Naive thymus-derived CD4-positive, alpha-beta T cell (primary cell): ENCODE measurements around the gene GOLGA7B. TPM values are rescaled to one million over a fixed set of nuclear protein-coding genes. Genes with fewer than 3 reads are reported as not detected.

Experiments used
- ATAC-seq: fragments of 150-1000 bp; cut with Tn5 transposase; 2 replicates; pipeline ENCODE4 v1.10.0; 2021; ENCODE audit warnings: mild to moderate bottlenecking, moderate library complexity
- CTCF ChIA-PET: fragments of 350-600 bp; sonication (Branson Sonifier 250); formaldehyde crosslinking; loops from one replicate; lab custom pipeline; 2021; ENCODE audit warnings: antibody characterized with exemption; lab: Charles Lee
- POLR2A ChIA-PET: fragments of 350-600 bp; sonication (Branson Sonifier 250); formaldehyde crosslinking; loops from one replicate; lab custom pipeline; 2021; ENCODE audit warnings: antibody characterized with exemption, inconsistent platforms; lab: Charles Lee
- DNase-seq, 9 donors: peaks; one replicate each; pipeline versions ENCODE4 v3.0.0 to v3.0.0-alpha.2; 2020 to 2022; ENCODE audit warnings: mixed read lengths in 1 of 9
- H3K27ac ChIP-seq: one replicate; pipeline ENCODE4 v1.7.0; 2013; ENCODE audit warnings: mild to moderate bottlenecking, low read depth, low read length, moderate library complexity
- H3K27me3 ChIP-seq, 2 donors: one replicate each; pipeline ENCODE4 v1.7.0; 2013; ENCODE audit warnings: low read length in 2 of 2, mild to moderate bottlenecking in 2 of 2, moderate library complexity in 2 of 2; ENCODE audit not compliant: control insufficient read depth in 2 of 2, insufficient read depth in 2 of 2
- H3K36me3 ChIP-seq, 3 experiments: 1 replicate in 2 of 3; 2 replicates in 1 of 3; pipeline ENCODE4 v1.7.0; 2013; ENCODE audit warnings: low read length in 3 of 3, mild to moderate bottlenecking in 3 of 3, moderate library complexity in 1 of 3; ENCODE audit not compliant: insufficient read depth in 3 of 3, control insufficient read depth in 2 of 3
- H3K4me1 ChIP-seq, 2 donors: one replicate each; pipeline ENCODE4 v1.7.0; 2013; ENCODE audit warnings: low read length in 2 of 2, mild to moderate bottlenecking in 2 of 2, moderate library complexity in 1 of 2; ENCODE audit not compliant: control insufficient read depth in 2 of 2, insufficient read depth in 2 of 2
- H3K4me3 ChIP-seq: 2 replicates; pipeline ENCODE4 v1.7.0; 2013; ENCODE audit warnings: mild to moderate bottlenecking, low read length
- H3K9me3 ChIP-seq, 3 experiments: 1 replicate in 2 of 3; 2 replicates in 1 of 3; pipeline ENCODE4 v1.7.0; 2013; ENCODE audit warnings: low read length in 3 of 3; ENCODE audit not compliant: control insufficient read depth in 2 of 3
- H3K27ac Mint-ChIP-seq, 9 donors: one replicate each; pipeline ENCODE4 v1.8.0; 2020 to 2022; ENCODE audit warnings: mixed read lengths in 9 of 9, mild to moderate bottlenecking in 8 of 9, moderate library complexity in 5 of 9, inconsistent platforms in 2 of 9
- H3K27me3 Mint-ChIP-seq, 5 donors: one replicate each; pipeline ENCODE4 v1.8.0; 2021 to 2022; ENCODE audit warnings: mixed read lengths in 5 of 5, mild to moderate bottlenecking in 1 of 5
- H3K36me3 Mint-ChIP-seq, 5 donors: one replicate each; pipeline ENCODE4 v1.8.0; 2020 to 2022; ENCODE audit warnings: mixed read lengths in 5 of 5, mild to moderate bottlenecking in 3 of 5, inconsistent platforms in 1 of 5
- H3K4me1 Mint-ChIP-seq, 7 donors: one replicate each; pipeline ENCODE4 v1.8.0; 2020 to 2022; ENCODE audit warnings: mixed read lengths in 7 of 7, mild to moderate bottlenecking in 3 of 7, inconsistent platforms in 1 of 7
- H3K4me3 Mint-ChIP-seq, 10 donors: one replicate each; pipeline ENCODE4 v1.8.0; 2020 to 2022; ENCODE audit warnings: mild to moderate bottlenecking in 10 of 10, mixed read lengths in 10 of 10, moderate library complexity in 6 of 10, inconsistent platforms in 2 of 10
- H3K9me3 Mint-ChIP-seq, 11 donors: one replicate each; pipeline ENCODE4 v1.8.0; 2020 to 2022; ENCODE audit warnings: mixed read lengths in 11 of 11, mild to moderate bottlenecking in 4 of 11, inconsistent platforms in 1 of 11, moderate library complexity in 1 of 11
- intact Hi-C, 2 donors: fragments of 100-400 bp; cut with micrococcal nuclease; formaldehyde crosslinking; loops; one replicate each; pipeline ENCODE4 v1.15.1; 2023
- polyA plus RNA-seq, 2 donors: library from polyadenylated mRNA; unstranded; fragments of 300-500 nt; fragmentation: Illumina TruSeq; gene quantifications; one replicate each; pipeline ENCODE4 v1.2.3, GENCODE V29; 2021
- total RNA-seq, 6 experiments: library from RNA in 5 of 6; stranded (reverse) in 5 of 6; gene quantifications; 1 replicate in 5 of 6; 2 replicates in 1 of 6; pipeline ENCODE4 v1.2.3 and lab custom pipeline; 2021 to 2026

GOLGA7B gene
- total and polyA plus RNA-seq, 7 experiments from 2014 or later = 0.62 to 8.5 (median 6.4) TPM

- intact Hi-C loops = no loop called here
- H3K4me3 Mint-ChIP-seq = no peak overlapping the region
- CTCF ChIA-PET = interaction anchor here (0.7 to 4.2 kb wide), 2 partner anchors 24 to 75 kb away, joined by 3 to 85 read pairs; no protein-coding TSS in a partner anchor
- H3K4me3 ChIP-seq = no peak overlapping the region
- peaks cover 8 to 12% of the 10 kb centered on the region in 2 donors for H3K4me1 ChIP-seq
- peaks cover 0 to 17% (median 0%) of the 10 kb centered on the region in 3 experiments for H3K36me3 ChIP-seq
- H3K9me3 ChIP-seq = no peaks in the 10 kb centered on the region
- H3K27ac Mint-ChIP-seq = peak overlapping the region in 8 of 9 donors; percentile 4 to 80 (median 54)
- no peaks in the 10 kb centered on the region for H3K27me3 ChIP-seq
- H3K36me3 Mint-ChIP-seq = peaks cover 0 to 7% (median 4%) of the 10 kb centered on the region in 5 donors
- ATAC-seq (no peak), DNase-seq (no peak)
- H3K4me1 Mint-ChIP-seq = peaks cover 9 to 16% (median 13%) of the 10 kb centered on the region in 7 donors
- no peak overlapping the region for H3K27ac ChIP-seq
- peaks cover 0 to 13% (median 0%) of the 10 kb centered on the region in 5 donors for H3K27me3 Mint-ChIP-seq
- POLR2A ChIA-PET = no interaction called here
- H3K9me3 Mint-ChIP-seq = no peaks in the 10 kb centered on the region
These were observed 17.0 kb downstream of the GOLGA7B start for GRCh38 chr10:97866524-97867219.

- ATAC-seq (no peak), DNase-seq (no peak)
- POLR2A ChIA-PET = interaction anchor here (0.6 to 1.2 kb wide), 2 partner anchors 9 to 15 kb away, joined by 3 to 7 read pairs; no protein-coding TSS in a partner anchor
- CTCF ChIA-PET = interaction anchor here (0.7 to 4.2 kb wide), 11 partner anchors 9 to 120 kb away, joined by 3 to 85 read pairs (median 5); partner anchors contain the start of gene GOLGA7B
- no peak overlapping the region for H3K4me3 ChIP-seq
- no peaks in the 10 kb centered on the region for H3K9me3 ChIP-seq
- intact Hi-C loops = no loop called here
- Mint-ChIP-seq H3K27ac (peak overlapping the region in 6 of 9 donors; percentile 4 to 80 (median 46)), H3K4me3 (no peak overlapping the region), H3K27me3 (peaks cover 0 to 14% (median 0%) of the 10 kb centered on the region in 5 donors), H3K9me3 (no peaks in the 10 kb centered on the region), H3K4me1 (peaks cover 9 to 16% (median 13%) of the 10 kb centered on the region in 7 donors), H3K36me3 (peaks cover 0 to 7% (median 4%) of the 10 kb centered on the region in 5 donors)
- H3K4me1 ChIP-seq = peaks cover 8 to 12% of the 10 kb centered on the region in 2 donors
- peaks cover 0 to 17% (median 0%) of the 10 kb centered on the region in 3 experiments for H3K36me3 ChIP-seq
- H3K27me3 ChIP-seq = no peaks in the 10 kb centered on the region
- no peak overlapping the region for H3K27ac ChIP-seq
These were observed 17.7 kb downstream of the GOLGA7B start for GRCh38 chr10:97867220-97867800.

GRCh38 chr10:97868134-97868685 is 18.6 kb downstream of the GOLGA7B start:
- Histone ChIP-seq H3K27me3 (no peaks in the 10 kb centered on the region), H3K9me3 (no peaks in the 10 kb centered on the region), H3K4me3 (no peak overlapping the region), H3K36me3 (peaks cover 0 to 17% (median 0%) of the 10 kb centered on the region in 3 experiments), H3K4me1 (peaks cover 8 to 12% of the 10 kb centered on the region in 2 donors), H3K27ac (no peak overlapping the region)
- Mint-ChIP-seq H3K27ac (peak overlapping the region in 3 of 9 donors; percentile 35 to 80 (median 59)), H3K4me1 (peaks cover 9 to 16% (median 13%) of the 10 kb centered on the region in 7 donors), H3K36me3 (peaks cover 0 to 7% (median 4%) of the 10 kb centered on the region in 5 donors), H3K27me3 (peaks cover 0 to 20% (median 0%) of the 10 kb centered on the region in 5 donors), H3K9me3 (no peaks in the 10 kb centered on the region), H3K4me3 (no peak overlapping the region)
- ChIA-PET POLR2A (interaction anchor here (0.6 to 2.0 kb wide), 5 partner anchors 7 to 132 kb away, joined by 3 to 9 read pairs (median 7); partner anchors contain the start of gene ZFYVE27), CTCF (interaction anchor here (0.7 to 4.2 kb wide), 14 partner anchors 10 to 191 kb away, joined by 3 to 85 read pairs (median 8); partner anchors contain the start of gene GOLGA7B)
- DNase-seq = no peak
- ATAC-seq = no peak
- intact Hi-C loops = no loop called here

- Mint-ChIP-seq H3K4me1 (peaks cover 9 to 16% (median 13%) of the 10 kb centered on the region in 7 donors), H3K27ac (peak overlapping the region; percentile 38 to 85 (median 68)), H3K9me3 (no peaks in the 10 kb centered on the region), H3K4me3 (peak overlapping the region in 9 of 10 donors; percentile 6 to 59 (median 37)), H3K36me3 (peaks cover 0 to 6% (median 4%) of the 10 kb centered on the region in 5 donors), H3K27me3 (peaks cover 0 to 24% (median 0%) of the 10 kb centered on the region in 5 donors)
- ChIA-PET CTCF (interaction anchor here (0.6 to 4.2 kb wide), 22 partner anchors 9 to 691 kb away, joined by 3 to 85 read pairs (median 5); partner anchors contain the start of gene GOLGA7B), POLR2A (interaction anchor here (0.6 to 2.0 kb wide), 10 partner anchors 9 to 133 kb away, joined by 3 to 9 read pairs (median 3); partner anchors contain the start of genes GOLGA7B and ZFYVE27)
- peak overlapping the region; percentile 41 for H3K27ac ChIP-seq
- no peak overlapping the region for H3K4me3 ChIP-seq
- peak; percentile 97 for ATAC-seq
- DNase-seq = peak; percentile 56 to 85 (median 78)
- H3K27me3 ChIP-seq = no peaks in the 10 kb centered on the region
- intact Hi-C loops = loop anchor here (1.0 kb wide), 8 partner anchors 20 to 193 kb away; partner anchors contain the start of genes GOLGA7B (in 2 of the 2) and ZFYVE27 (in 1 of the 2)
- no peaks in the 10 kb centered on the region for H3K9me3 ChIP-seq
- peaks cover 0 to 7% (median 0%) of the 10 kb centered on the region in 3 experiments for H3K36me3 ChIP-seq
- peaks cover 8 to 12% of the 10 kb centered on the region in 2 donors for H3K4me1 ChIP-seq
These were observed 19.7 kb downstream of the GOLGA7B start for GRCh38 chr10:97869091-97870042.

- ChIA-PET POLR2A (interaction anchor here (1.1 to 1.4 kb wide), 2 partner anchors 19 to 76 kb away, joined by 3 read pairs; no protein-coding TSS in a partner anchor), CTCF (interaction anchor here (1.2 to 4.2 kb wide), 7 partner anchors 20 to 119 kb away, joined by 4 to 85 read pairs (median 25); partner anchors contain the start of gene GOLGA7B)
- intact Hi-C loops = no loop called here
- Mint-ChIP-seq H3K4me3 (no peak overlapping the region), H3K9me3 (no peaks in the 10 kb centered on the region), H3K36me3 (peaks cover 0 to 1% (median 0%) of the 10 kb centered on the region in 5 donors), H3K27me3 (peaks cover 0 to 24% (median 0%) of the 10 kb centered on the region in 5 donors), H3K27ac (no peak overlapping the region), H3K4me1 (peaks cover 9 to 16% (median 13%) of the 10 kb centered on the region in 7 donors)
- ATAC-seq = no peak
- no peaks in the 10 kb centered on the region for H3K27me3 ChIP-seq
- H3K4me3 ChIP-seq = no peak overlapping the region
- H3K36me3 ChIP-seq = no peaks in the 10 kb centered on the region
- no peaks in the 10 kb centered on the region for H3K9me3 ChIP-seq
- H3K27ac ChIP-seq = no peak overlapping the region
- DNase-seq = no peak
- peaks cover 8 to 12% of the 10 kb centered on the region in 2 donors for H3K4me1 ChIP-seq
These were observed 21.3 kb downstream of the GOLGA7B start for GRCh38 chr10:97870990-97871389.
